Colonic mucosa (tissue), 4 donors: ENCODE measurements around the gene FKBP5. TPM values are rescaled to one million over a fixed set of nuclear protein-coding genes. Genes with fewer than 3 reads are reported as not detected.

Experiments
- DNase-seq: peaks from one replicate; pipeline ENCODE4 v3.0.0-alpha.2; 2020
- H3K27ac ChIP-seq: fragments of 200-600 bp; one replicate; pipeline ENCODE4 v1.8.0; 2021
- H3K27me3 ChIP-seq: fragments of 200-600 bp; one replicate; pipeline ENCODE4 v1.8.0; 2021
- H3K36me3 ChIP-seq: fragments of 200-600 bp; one replicate; pipeline ENCODE4 v1.8.0; 2021
- H3K4me1 ChIP-seq: fragments of 200-600 bp; one replicate; pipeline ENCODE4 v1.8.0; 2021; ENCODE audit warnings: mild to moderate bottlenecking
- H3K4me3 ChIP-seq: fragments of 200-600 bp; one replicate; pipeline ENCODE4 v1.8.0; 2021
- H3K9ac ChIP-seq, 2 donors: one replicate each; pipeline ENCODE4 v1.7.0; 2013; ENCODE audit warnings: control low read depth in 2 of 2, low read depth in 2 of 2, low read length in 2 of 2
- H3K9me3 ChIP-seq: fragments of 200-600 bp; one replicate; pipeline ENCODE4 v1.8.0; 2021
- intact Hi-C: fragments of 100-400 bp; cut with DNase I; formaldehyde crosslinking; loops from one replicate; pipeline ENCODE4 v1.14.1; 2022
- total RNA-seq, 2 donors: library from RNA; stranded (reverse); fragmentation: NEBNext Ultra II Directional in 1 of 2; extraction: Animal tissue kit (Norgen Biotek cat#: 25700) in 1 of 2; gene quantifications; one replicate each; pipeline ENCODE4 v1.2.1, GENCODE V29; 2021
- TF ChIP-seq, protein P1 (sequence below): fragments of 200-600 bp; IDR thresholded peaks from one replicate; pipeline ENCODE4 v1.8.0; 2022; ENCODE audit warnings: antibody characterized with exemption, mild to moderate bottlenecking
- donor health status: healthy.
- donor health status: DM: no; HTN: no; CAD: no.
- donor health status: DM: no; HTN: no; CAD: no.

The FKBP5 gene
- total RNA-seq, 2 donors from 2014 or later: 29.1 to 54.7 TPM

- Histone ChIP-seq H3K36me3 (no peaks in the 10 kb centered on the region), H3K9ac (no peak overlapping the region), H3K4me3 (no peak overlapping the region), H3K27me3 (no peaks in the 10 kb centered on the region), H3K9me3 (no peaks in the 10 kb centered on the region), H3K27ac (no peak overlapping the region), H3K4me1 (no peaks in the 10 kb centered on the region)
- intact Hi-C loops: no loop called here
- TF ChIP-seq, protein P1, sequence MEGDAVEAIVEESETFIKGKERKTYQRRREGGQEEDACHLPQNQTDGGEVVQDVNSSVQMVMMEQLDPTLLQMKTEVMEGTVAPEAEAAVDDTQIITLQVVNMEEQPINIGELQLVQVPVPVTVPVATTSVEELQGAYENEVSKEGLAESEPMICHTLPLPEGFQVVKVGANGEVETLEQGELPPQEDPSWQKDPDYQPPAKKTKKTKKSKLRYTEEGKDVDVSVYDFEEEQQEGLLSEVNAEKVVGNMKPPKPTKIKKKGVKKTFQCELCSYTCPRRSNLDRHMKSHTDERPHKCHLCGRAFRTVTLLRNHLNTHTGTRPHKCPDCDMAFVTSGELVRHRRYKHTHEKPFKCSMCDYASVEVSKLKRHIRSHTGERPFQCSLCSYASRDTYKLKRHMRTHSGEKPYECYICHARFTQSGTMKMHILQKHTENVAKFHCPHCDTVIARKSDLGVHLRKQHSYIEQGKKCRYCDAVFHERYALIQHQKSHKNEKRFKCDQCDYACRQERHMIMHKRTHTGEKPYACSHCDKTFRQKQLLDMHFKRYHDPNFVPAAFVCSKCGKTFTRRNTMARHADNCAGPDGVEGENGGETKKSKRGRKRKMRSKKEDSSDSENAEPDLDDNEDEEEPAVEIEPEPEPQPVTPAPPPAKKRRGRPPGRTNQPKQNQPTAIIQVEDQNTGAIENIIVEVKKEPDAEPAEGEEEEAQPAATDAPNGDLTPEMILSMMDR: no peak
- no peak for DNase-seq
Measured at GRCh38 chr6:35663447-35664235, 25.1 kb downstream of the FKBP5 start.

DNA sequence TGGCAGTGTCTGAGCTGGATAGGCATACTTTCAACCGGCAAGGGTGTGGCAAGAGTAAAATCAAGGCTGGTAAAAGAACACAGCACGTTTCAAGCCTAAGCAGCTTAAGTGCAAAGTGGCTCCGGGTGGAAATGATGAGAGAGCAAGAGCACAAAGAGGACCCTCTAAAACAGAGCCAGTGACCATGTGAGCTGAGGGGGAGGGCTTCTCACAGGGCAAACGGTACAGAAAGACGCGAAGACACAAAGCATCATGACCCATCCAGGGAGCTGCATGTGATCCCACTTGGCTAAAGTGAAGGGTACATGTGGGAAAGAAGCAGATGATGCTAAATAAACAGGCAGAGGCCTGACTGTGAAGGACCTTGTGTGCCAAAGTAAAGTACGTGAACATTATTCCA is 25.7 kb downstream of the FKBP5 start:
- Histone ChIP-seq H3K4me3 (no peak overlapping the region), H3K9ac (peak overlapping the region in 1 of 2 donors; percentile 53), H3K27ac (no peak overlapping the region), H3K27me3 (no peaks in the 10 kb centered on the region), H3K4me1 (no peaks in the 10 kb centered on the region), H3K36me3 (no peaks in the 10 kb centered on the region), H3K9me3 (no peaks in the 10 kb centered on the region)
- TF ChIP-seq, protein P1: no peak
- DNase-seq: no peak
- intact Hi-C loops: no loop called here

GRCh38 chr6:35654883-35655282 is 33.8 kb downstream of the FKBP5 start:
- Histone ChIP-seq H3K9ac (no peak overlapping the region), H3K27ac (no peak overlapping the region), H3K36me3 (no peaks in the 10 kb centered on the region), H3K4me3 (no peak overlapping the region), H3K9me3 (no peaks in the 10 kb centered on the region), H3K4me1 (no peaks in the 10 kb centered on the region), H3K27me3 (no peaks in the 10 kb centered on the region)
- TF ChIP-seq, protein P1: no peak
- intact Hi-C loops: no loop called here
- no peak for DNase-seq

- TF ChIP-seq, protein P1: no peak
- DNase-seq: no peak
- intact Hi-C loops: no loop called here
- Histone ChIP-seq H3K27ac (no peak overlapping the region), H3K36me3 (no peaks in the 10 kb centered on the region), H3K9me3 (no peaks in the 10 kb centered on the region), H3K4me3 (no peak overlapping the region), H3K9ac (no peak overlapping the region), H3K4me1 (no peaks in the 10 kb centered on the region), H3K27me3 (no peaks in the 10 kb centered on the region)
Measured at GRCh38 chr6:35651244-35651643, 37.5 kb downstream of the FKBP5 start.

- Histone ChIP-seq H3K9me3 (no peaks in the 10 kb centered on the region), H3K4me3 (no peak overlapping the region), H3K4me1 (no peaks in the 10 kb centered on the region), H3K9ac (no peak overlapping the region), H3K27me3 (no peaks in the 10 kb centered on the region), H3K36me3 (no peaks in the 10 kb centered on the region), H3K27ac (no peak overlapping the region)
- intact Hi-C loops: no loop called here
- no peak for DNase-seq
- TF ChIP-seq, protein P1: no peak
Measured at GRCh38 chr6:35650015-35650414, 38.7 kb downstream of the FKBP5 start.
